IPS-18c (cell line): ENCODE measurements around the gene DIDO1.

Source experiments
- H3K4me3 ChIP-seq: 2 replicates; pipeline ENCODE4 v1.7.0; 2013; ENCODE audit warnings: low read depth, mild to moderate bottlenecking, low read length, moderate library complexity; ENCODE audit not compliant: insufficient read depth
- H3K9me3 ChIP-seq: one replicate; pipeline ENCODE4 v1.6.1; 2013; ENCODE audit warnings: mild to moderate bottlenecking, low read length, moderate library complexity; ENCODE audit not compliant: control insufficient read depth, insufficient read depth

Gene DIDO1

DNA sequence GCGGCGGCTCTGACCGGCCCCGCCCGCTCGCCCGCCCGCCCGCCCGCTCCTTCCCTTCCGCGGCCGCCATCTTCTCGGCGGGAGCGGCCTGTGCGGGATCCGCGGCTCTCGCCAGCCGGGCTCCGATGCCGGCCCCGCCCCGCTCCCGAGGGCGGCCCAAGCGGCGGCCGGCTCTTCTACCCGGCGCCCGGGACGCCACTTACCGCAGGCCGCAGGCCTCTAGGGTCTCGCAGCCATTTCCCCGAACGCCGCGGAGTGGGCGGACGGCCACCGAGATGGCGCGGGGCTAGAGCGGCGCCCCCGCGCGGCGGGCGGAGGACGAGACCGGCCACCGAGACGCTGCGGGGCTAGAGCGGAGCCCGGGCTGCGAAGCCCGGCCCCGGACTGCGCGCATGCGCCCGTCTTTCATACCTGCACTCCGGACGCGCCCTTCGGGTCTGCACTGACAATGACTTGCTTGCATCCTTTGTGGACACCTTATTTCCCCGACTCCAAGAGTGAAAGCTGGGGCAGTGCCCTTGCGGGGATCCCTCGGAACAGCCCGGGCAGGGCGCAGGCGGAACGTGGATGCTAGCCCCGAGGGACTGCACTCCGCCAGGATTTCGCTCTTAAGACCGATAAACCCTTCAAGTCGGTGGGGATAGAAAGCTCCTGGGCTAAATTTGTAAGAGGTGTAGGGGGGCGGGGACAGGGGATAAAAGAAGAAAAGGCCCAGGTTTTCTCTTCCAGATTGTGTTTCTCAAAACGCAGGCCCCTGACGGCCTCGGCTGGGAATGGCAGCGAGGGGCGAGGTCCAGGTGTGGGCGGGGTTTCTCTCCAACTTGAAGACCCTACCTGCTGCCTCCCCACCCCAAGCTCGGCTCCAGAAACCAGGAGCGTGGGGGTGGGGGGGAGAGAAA is at the start of gene DIDO1:
Gene DIDO1 (minus strand): TSS at position 277 of the 899 bp plus-strand sequence.
- peak within 1 kb of the TSS; percentile 67 for H3K4me3 ChIP-seq

DNA sequence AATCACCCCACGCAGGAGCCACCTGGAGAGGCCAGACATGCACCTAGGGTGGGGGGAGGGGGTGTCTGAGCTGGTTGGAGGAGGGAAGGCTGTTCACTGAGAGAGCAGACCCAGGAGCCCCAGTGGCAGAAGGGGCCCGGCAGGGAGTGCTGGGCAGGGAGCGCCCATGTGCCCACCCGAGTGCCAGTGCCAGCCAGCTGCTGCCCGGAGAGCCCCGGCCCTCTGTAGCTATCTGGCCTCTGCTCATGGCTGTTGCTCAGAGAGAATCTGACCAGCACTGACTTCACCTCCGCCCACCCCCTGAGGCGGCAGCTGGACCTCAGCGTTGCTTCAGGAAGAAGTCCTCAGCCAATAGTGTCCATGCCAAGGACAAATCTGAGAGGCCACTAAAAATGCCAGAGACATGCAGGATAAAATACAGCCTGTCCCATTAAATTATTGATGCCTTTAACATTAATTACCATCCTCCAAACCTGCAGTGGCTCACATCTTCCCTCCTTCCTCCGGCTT is 49.0 kb upstream of the DIDO1 start:
- no peak overlapping the region for H3K4me3 ChIP-seq
- no peaks in the 10 kb centered on the region for H3K9me3 ChIP-seq

More for the DNA sequence above, at the start of gene DIDO1:
- H3K9me3 ChIP-seq: no peaks in the 10 kb centered on the region

DNA sequence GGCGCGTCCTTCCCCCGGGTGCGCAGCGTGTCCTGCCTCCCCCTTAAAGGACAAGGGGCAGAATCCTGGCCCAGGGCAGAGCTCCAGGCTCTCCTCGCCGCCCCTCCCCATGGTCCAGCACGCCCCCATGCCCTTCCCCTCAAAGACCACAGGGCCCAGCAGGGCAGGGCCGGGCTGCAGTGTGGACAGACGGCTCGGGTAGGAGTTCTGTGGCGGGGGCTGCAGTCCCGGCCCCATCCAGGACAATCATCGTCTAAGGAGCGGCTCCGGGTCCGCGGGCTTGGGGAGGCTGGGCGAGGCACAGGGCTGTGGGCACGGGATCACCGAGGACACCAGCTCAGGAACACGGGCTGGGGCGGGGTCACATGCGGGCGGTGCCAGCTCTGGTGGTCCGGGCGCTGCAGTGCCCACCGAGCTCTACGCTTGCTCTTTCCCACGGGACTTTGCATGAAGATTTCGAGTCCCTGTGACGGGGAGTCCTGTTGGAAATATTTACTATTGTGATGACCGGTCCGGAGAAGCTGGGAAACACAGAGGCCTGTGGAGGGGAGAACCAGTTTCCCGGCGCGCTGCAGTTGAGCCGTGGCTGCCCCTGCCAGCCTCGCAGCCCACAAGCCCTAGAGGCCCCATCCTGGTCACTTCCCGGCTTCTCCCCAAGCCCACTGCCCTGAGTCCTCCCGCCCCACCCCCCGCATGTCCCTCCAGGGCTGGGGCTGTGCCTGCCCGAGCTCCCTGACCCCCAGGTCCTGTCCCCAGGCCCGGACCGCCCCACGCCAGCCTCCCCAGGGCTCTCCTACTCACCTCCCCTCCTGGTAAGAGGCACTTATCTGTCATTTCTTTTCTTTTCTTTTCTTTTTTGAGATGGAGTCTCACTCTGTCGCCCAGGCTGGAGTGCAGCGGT is 46.8 kb upstream of the DIDO1 start:
- Histone ChIP-seq H3K4me3 (0 out of 2 replicates have a peak overlapping the region, but pooled peaks have one; percentile 24), H3K9me3 (no peaks in the 10 kb centered on the region)

DNA sequence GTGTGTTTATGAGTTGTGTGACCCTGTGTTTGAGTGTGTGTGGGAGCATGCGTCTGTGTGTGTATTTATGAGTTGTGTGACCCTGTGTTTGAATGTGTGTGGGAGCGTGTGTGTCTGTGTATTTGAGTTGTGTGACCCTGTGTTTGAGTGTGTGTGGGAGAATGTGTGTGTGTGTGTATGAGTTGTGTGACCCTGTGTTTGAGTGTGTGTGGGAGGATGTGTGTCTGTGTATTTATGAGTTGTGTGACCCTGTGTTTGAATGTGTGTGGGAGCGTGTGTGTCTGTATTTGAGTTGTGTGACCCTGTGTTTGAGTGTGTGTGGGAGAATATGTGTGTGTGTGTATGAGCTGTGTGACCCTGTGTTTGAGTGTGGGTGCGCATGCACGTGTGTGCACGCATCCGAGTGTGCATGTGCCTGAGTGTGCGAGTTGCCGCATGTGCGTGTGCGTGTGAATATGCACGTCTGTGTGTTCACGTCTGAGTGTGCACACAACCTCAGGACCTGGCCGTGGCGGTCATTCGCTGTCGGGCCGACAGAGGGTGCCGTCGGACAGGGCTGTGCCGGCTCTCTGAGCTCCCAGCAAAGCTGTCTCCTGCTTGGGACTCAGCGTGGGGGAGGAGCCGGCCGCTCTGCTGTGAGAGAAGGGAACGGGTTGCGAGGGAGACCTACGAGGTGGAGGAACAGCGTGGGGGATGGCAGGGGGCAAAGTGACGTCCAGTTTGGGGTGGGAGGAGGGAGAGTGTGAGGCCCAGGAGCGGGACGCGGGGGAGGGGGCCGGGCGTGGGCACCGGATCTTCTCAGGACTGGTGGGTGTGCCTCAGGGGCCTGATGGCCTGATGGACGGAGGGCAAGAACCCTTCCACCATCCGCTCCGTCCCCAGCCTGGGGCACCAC is 45.9 kb upstream of the DIDO1 start:
- Histone ChIP-seq H3K9me3 (no peaks in the 10 kb centered on the region), H3K4me3 (peak overlapping the region; percentile 24)

DNA sequence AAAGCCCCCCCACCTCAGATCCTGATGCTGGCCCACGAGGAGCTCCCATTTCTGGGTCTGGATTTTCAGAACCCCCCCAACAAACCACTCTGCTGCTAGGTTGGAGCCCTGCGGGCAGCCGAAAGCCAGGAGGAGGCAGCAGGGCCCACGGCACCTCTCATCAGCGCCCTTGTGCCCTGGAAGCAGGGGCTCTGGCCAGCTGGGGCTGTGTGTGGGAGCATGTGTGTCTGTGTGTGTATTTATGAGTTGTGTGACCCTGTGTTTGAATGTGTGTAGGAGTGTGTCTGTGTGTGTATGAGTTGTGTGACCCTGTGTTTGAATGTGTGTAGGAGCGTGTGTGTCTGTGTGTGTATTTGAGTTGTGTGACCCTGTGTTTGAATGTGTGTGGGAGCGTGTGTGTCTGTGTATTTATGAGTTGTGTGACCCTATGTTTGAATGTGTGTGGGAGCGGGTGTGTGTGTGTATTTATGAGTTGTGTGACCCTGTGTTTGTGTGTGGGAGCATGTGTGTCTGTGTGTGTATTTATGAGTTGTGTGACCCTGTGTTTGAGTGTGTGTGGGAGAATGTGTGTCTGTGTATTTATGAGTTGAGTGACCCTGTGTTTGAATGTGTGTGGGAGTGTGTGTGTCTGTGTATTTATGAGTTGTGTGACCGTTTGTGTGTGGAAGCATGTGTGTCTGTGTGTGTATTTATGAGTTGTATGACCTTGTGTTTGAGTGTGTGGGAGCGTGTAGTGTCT is 45.1 kb upstream of the DIDO1 start:
- no peaks in the 10 kb centered on the region for H3K9me3 ChIP-seq

DNA sequence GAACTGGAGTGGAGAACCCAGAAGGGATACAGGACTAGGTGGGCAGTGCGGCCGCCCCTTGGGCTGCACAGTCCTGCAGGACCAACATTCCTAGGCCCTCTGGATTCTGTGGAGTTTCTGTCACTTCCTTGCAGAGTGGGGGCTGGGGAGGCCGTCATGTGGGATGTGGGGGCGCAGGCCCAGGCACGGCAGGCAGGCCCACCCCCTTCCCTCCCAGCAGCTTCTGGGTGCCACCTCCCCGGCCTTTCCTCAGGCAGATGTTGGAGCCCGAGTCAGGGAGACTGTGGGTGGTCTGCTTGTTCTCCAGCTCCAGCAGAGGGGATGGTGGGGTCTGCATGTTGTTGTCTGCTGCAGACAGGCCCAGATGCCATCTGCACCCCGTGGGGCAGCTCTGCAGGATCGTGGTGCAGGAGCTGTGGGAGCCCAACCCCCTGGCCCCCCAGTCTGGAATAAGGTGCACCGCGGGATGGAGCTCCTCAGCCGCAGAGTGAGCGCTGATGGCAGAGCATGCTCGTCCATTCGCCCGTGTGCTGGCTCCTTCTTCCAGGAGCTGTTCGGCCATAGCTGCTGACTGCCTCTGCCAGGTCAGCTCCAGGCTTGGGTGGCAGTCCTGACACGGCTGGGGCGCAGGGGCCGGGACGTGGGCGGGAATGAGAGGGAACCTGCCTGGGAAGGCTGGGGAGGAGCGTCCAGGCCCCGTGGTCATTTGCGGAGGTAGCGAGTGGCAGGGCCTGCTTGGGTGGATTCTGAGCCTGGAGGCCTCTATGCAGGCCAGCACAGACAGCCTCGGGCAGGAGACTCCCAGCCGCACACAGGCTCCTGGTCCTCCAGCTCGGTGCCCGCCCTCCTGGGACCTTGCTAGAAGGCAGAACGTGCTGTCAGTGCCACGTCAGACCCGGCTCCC is 44.3 kb upstream of the DIDO1 start:
- H3K9me3 ChIP-seq: no peaks in the 10 kb centered on the region

More for the DNA sequence above, 45.1 kb upstream of the DIDO1 start:
- H3K4me3 ChIP-seq: no peak overlapping the region

DNA sequence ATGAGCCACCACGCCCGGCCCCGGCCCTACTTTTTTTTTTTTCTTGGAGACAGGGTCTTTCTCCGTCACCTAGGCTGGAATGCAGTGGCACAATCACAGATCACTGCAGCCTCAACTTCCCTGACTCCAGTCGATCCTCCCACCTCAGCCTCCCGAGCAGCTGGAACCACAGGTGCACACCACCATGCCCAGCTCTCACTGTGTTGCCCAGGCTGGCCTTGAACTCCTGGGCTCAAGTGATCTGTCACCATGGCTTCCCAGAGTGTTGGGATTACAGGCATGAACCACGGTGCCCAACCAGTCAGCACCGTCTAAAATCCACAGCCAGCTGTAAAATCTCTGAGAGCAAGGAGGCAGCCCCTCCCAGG is 43.6 kb upstream of the DIDO1 start:
- Histone ChIP-seq H3K9me3 (no peaks in the 10 kb centered on the region), H3K4me3 (no peak overlapping the region)

More for the DNA sequence above, 44.3 kb upstream of the DIDO1 start:
- H3K4me3 ChIP-seq: no peak overlapping the region

DNA sequence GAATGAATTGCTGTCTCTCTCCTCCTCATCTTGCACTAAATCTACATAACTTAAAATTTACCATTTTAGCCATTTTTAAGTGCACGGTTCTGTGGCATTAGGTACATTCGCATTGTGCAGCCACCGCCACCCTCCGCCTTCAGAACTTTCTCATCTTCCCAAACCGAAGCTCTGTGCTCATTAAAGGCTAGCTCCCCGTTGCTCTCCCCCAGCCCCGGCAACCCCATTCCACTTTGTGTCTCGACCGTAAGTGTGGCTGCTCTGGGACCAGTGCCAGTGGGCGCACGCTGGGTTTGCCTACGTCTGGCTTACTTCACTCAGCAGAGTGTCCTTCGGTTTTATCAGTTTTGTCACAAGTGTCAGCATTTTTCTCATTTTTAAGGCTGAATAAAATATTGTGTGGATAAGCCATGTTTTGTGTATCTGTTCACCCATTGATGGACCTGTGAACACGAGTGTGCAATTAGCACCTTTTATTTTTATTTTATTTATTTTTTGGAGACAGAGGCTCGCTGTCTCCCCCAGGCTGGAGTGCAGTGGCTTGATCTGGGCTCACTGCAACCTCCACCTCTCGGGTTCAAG is 43.0 kb upstream of the DIDO1 start:
- Histone ChIP-seq H3K4me3 (no peak overlapping the region), H3K9me3 (no peaks in the 10 kb centered on the region)

DNA sequence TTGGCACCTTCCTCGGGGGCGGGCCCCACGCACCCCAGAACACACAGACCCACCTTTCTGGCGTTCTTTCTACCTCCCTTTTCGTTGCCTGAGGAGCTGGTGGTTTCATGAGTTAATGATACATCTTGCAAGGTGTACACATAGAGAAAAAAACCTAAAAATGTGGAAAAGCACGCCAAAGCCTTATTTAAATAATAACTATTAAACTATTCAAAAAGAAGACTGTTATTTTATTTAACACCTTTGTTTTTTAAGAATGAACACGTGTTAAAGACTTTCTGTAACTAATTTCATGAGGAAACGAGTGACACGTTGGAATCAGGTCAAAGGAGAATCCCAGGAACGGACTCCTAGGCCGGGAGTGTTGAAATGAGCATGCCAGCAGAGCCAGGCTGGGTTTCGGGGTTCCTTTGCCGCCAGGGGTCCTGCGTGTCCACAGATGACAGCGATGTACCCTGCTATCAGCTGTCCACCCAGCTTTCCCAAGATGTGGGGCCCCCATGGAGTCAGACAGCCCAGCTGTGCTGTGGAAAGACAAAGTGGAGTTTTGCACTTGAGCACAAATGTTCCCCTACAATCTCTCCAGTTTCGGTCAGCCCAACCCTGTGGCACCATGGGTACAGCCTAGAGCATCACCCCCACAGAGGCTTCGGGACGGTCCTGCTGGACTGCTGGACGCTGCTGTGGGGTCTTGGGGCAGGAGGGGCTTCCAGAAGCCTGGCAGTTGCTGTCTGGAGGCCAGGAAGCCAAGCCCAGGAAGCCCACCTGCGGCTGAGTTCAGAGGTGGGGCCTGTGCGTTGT is 42.3 kb upstream of the DIDO1 start:
- Histone ChIP-seq H3K4me3 (no peak overlapping the region), H3K9me3 (no peaks in the 10 kb centered on the region)

DNA sequence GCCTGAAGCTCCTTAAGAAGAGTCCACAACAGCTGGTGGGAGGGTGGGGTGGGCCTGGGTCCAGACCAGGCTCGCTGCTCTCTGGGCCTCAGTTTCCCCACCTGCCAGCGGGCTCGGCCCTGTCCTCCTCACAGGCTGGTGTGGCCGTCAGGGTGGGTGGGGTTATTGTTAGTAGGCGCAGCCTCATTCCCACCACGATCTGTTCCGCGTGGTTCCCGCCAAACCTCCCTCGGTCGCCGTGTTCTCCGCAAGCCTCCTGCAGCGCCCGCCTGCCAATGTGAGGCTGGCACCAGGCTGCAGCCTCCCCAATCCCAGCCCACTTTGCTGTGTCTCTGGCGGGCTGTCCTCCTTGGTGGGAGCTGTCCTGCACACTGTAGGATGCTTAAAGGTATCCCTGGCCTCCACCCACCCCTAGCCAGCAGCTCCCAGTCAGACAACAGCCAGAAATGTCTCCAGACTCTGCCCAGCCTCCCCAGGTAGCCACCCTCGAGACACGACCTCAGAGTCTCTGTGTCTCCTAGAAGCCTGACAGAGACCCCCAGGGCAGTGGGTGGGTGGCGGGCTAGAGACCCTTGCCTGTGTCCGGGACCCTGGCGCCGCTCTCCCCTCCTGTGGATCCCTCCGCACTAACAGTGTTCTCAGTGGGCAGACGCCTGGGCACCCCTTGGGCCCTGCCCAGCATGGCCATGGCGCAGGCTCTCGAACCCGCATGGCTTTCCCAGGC is 41.5 kb upstream of the DIDO1 start:
- H3K4me3 ChIP-seq: no peak overlapping the region
- H3K9me3 ChIP-seq: no peaks in the 10 kb centered on the region

DNA sequence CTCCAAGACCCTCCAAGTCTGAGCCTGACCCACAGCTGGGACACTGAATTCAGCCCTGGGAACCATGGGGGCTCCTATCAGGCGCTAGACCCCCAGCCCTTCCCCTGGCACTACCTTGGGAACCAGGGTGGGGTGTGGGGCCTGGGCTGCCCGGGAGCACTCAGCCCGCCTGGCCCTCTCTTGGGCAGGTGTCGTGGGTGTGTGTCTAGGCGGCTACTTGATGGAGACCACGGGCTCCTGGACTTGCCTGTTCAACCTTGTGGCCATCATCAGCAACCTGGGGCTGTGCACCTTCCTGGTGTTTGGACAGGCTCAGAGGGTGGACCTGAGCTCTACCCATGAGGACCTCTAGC is 40.8 kb upstream of the DIDO1 start:
- Histone ChIP-seq H3K4me3 (no peak overlapping the region), H3K9me3 (no peaks in the 10 kb centered on the region)

DNA sequence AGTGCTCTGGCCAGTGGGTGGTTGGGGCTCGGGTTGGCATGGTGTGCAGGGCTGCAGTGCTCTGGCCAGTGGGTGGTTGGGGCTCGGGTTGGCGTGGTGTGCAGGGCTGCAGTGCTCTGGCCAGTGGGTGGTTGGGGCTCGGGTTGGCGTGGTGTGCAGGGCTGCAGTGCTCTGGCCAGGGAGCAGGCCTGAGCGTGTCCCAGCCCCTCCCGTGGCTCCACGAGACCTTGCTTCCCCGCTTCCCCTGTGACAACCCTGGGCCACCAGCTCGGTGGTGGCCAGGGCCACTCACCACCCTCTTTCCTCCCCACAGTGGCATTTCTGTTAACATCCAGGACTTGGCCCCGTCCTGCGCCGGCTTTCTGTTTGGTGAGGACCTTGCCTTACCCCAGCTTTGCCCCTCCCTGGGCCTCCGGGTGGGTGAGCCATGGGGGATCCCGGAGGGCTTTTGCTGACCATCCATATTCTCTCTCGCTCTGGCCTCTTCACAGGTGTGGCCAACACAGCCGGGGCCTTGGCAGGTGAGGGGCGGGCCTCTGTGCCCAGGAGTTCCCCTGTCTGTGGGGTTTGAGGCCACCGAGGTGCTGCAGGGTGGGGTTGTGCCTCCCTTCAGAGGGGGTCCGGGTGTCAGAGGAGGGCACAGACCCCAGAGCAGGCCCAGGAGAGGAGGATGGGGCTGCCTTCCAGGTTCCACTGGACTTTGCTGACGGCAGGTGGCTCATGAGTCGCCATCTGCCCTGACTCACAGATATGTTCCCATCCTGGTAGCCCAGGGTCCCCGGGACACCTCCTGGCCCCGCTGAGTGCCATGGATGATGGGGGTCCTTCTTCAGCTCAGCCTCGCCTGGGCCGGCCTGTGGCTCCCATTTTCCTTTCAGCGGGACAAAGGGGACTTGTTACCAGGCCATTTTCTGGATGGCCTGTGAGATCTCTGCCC is 40.2 kb upstream of the DIDO1 start:
- H3K4me3 ChIP-seq: no peak overlapping the region
- H3K9me3 ChIP-seq: no peaks in the 10 kb centered on the region

DNA sequence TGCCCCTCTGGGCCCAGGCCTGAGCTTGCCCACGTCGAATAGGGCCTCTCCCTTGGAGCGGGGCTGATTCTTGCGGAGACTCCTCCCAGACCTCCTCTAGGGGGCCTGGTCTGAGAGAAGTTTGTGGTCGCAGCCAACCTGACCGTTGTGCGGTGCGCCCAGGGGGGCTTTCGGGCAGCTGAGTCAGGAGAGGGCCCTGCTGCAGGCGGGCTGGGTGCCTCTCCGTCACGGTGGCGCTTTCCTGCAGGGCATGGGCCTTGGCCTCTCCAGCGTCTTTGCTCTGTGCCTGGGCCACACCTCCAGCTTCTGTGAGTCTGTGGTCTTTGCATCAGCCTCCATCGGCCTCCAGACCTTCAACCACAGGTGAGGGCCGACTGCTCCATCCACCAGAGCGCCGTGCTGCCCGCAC is 39.1 kb upstream of the DIDO1 start:
- Histone ChIP-seq H3K9me3 (no peaks in the 10 kb centered on the region), H3K4me3 (no peak overlapping the region)
